Esophagus squamous epithelium (tissue), 5 donors: ENCODE results near the gene NFATC2. TPM values are rescaled to one million over a fixed set of nuclear protein-coding genes. Genes with fewer than 3 reads are reported as not detected.

Experiments
- DNase-seq: peaks from one replicate; lab custom pipeline; 2025; lab: John Stamatoyannopoulos, UW
- H3K27ac ChIP-seq, 4 donors: fragments of 200-600 bp; sonication (generic); one replicate each; pipeline ENCODE4 v1.5.1; 2016 to 2019; ENCODE audit warnings: mild to moderate bottlenecking in 1 of 4
- H3K27me3 ChIP-seq, 4 donors: fragments of 200-600 bp; sonication (generic); 1 replicate in 3 of 4; 2 replicates in 1 of 4; pipeline versions ENCODE4 v1.5.1 to v1.6.0; 2017 to 2021; ENCODE audit warnings: antibody characterized with exemption in 1 of 4
- H3K36me3 ChIP-seq, 3 donors: fragments of 200-600 bp; sonication (generic); one replicate each; pipeline ENCODE4 v1.5.1; 2016 to 2019
- H3K4me1 ChIP-seq, 3 donors: fragments of 200-600 bp; sonication (generic); one replicate each; pipeline ENCODE4 v1.5.1; 2017 to 2019
- H3K4me3 ChIP-seq, 4 donors: fragments of 200-600 bp; sonication (generic); 1 replicate in 3 of 4; 2 replicates in 1 of 4; pipeline ENCODE4 v1.5.1; 2016 to 2019; ENCODE audit warnings: mild to moderate bottlenecking in 2 of 4, moderate library complexity in 1 of 4
- H3K9me3 ChIP-seq, 3 donors: fragments of 200-600 bp; sonication (generic); one replicate each; pipeline ENCODE4 v1.5.1; 2016 to 2019
- POLR2A ChIP-seq, 4 donors: fragments of 450-650 bp; IDR thresholded peaks; one replicate each; pipeline ENCODE4 v1.6.1; 2017; ENCODE audit warnings: antibody characterized with exemption in 4 of 4, mild to moderate bottlenecking in 4 of 4, moderate library complexity in 3 of 4
- WGBS, 2 donors: methylation state at CpG; one replicate each; pipeline ENCODE4 v1.1.5; 2018; 5-methylcytosine and 5-hydroxymethylcytosine counted together
- intact Hi-C: fragments of 100-400 bp; cut with DNase I; formaldehyde crosslinking; loops from one replicate; pipeline ENCODE4 v1.15.0; 2022
- total RNA-seq, 4 donors: library from RNA; depleted of rRNA; stranded (reverse); fragments of >200 nt; gene quantifications; one replicate each; pipeline ENCODE4 v1.1.0, GENCODE V29; 2016
- TF ChIP-seq, protein P1 (sequence below), 6 experiments: fragments of 450-650 bp in 4 of 6; fragments of 200-600 bp in 2 of 6; sonication (generic) in 2 of 6; IDR thresholded peaks; one replicate each; pipeline ENCODE4 v1.5.1; 2016 to 2019; ENCODE audit warnings: antibody characterized with exemption in 6 of 6, mild to moderate bottlenecking in 4 of 6, moderate library complexity in 4 of 6
- donor health status: DM: yes; HTN: yes; CAD: no.

Gene NFATC2
- total RNA-seq, 4 donors from 2014 or later: 0.83 to 6.7 (median 1.4) TPM

- H3K4me3 ChIP-seq: no peak overlapping the region
- WGBS, 2 donors: 88 to 90% methylated on average over 6 of the region's 6 CpGs
- H3K27ac ChIP-seq: no peak overlapping the region
- peaks cover 0 to 4% (median 0%) of the 10 kb centered on the region in 3 donors for H3K36me3 ChIP-seq
- intact Hi-C loops: no loop called here
- no peak for DNase-seq
- H3K27me3 ChIP-seq: no peaks in the 10 kb centered on the region
- no peaks in the 10 kb centered on the region for H3K9me3 ChIP-seq
- no peaks in the 10 kb centered on the region for H3K4me1 ChIP-seq
- TF ChIP-seq, protein P1, sequence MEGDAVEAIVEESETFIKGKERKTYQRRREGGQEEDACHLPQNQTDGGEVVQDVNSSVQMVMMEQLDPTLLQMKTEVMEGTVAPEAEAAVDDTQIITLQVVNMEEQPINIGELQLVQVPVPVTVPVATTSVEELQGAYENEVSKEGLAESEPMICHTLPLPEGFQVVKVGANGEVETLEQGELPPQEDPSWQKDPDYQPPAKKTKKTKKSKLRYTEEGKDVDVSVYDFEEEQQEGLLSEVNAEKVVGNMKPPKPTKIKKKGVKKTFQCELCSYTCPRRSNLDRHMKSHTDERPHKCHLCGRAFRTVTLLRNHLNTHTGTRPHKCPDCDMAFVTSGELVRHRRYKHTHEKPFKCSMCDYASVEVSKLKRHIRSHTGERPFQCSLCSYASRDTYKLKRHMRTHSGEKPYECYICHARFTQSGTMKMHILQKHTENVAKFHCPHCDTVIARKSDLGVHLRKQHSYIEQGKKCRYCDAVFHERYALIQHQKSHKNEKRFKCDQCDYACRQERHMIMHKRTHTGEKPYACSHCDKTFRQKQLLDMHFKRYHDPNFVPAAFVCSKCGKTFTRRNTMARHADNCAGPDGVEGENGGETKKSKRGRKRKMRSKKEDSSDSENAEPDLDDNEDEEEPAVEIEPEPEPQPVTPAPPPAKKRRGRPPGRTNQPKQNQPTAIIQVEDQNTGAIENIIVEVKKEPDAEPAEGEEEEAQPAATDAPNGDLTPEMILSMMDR (IDR thresholded peaks at IDR 0.05): no peak
- no peak for TF ChIP-seq POLR2A (IDR thresholded peaks at IDR 0.05)
Observed at GRCh38 chr20:51510169-51510568, 32.4 kb downstream of the NFATC2 start.

DNA sequence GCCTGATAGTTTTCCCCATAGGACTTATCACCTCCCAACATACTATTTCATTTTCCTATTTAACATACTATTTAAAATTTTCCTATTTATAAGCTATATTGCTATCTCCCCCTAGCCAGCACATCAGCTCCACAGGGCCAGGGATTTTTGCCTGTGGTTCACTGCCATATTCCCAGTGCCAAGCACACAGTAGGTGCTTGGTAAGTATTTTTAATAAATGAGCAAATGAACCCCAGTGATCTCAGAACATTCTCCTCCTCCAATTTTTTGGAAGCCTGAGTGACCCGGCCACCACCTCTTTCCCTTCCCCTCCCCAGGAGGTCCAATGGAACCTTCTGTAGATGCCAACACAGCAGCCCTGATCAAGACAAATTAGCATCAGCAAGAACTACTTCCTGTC is 33.3 kb downstream of the NFATC2 start:
- Histone ChIP-seq H3K4me3 (no peak overlapping the region), H3K4me1 (no peaks in the 10 kb centered on the region), H3K9me3 (no peaks in the 10 kb centered on the region), H3K27ac (no peak overlapping the region), H3K27me3 (no peaks in the 10 kb centered on the region), H3K36me3 (no peaks in the 10 kb centered on the region)
- 100% methylated on average over 1 of the region's 1 CpG for WGBS, 2 donors
- DNase-seq: no peak
- intact Hi-C loops: no loop called here
- no peak for TF ChIP-seq POLR2A (IDR thresholded peaks at IDR 0.05)
- TF ChIP-seq, protein P1 (IDR thresholded peaks at IDR 0.05): no peak

GRCh38 chr20:51508780-51509179 is 33.7 kb downstream of the NFATC2 start:
- H3K9me3 ChIP-seq: no peaks in the 10 kb centered on the region
- DNase-seq: no peak
- no peaks in the 10 kb centered on the region for H3K4me1 ChIP-seq
- no peaks in the 10 kb centered on the region for H3K27me3 ChIP-seq
- H3K27ac ChIP-seq: no peak overlapping the region
- H3K4me3 ChIP-seq: no peak overlapping the region
- no peaks in the 10 kb centered on the region for H3K36me3 ChIP-seq
- WGBS, 2 donors: 91 to 93% methylated on average over 7 of the region's 7 CpGs
- no peak for TF ChIP-seq POLR2A (IDR thresholded peaks at IDR 0.05)
- TF ChIP-seq, protein P1 (IDR thresholded peaks at IDR 0.05): no peak
- intact Hi-C loops: no loop called here

GRCh38 chr20:51508158-51508557 is 34.4 kb downstream of the NFATC2 start:
- no peak for TF ChIP-seq POLR2A (IDR thresholded peaks at IDR 0.05)
- TF ChIP-seq, protein P1 (IDR thresholded peaks at IDR 0.05): no peak
- Histone ChIP-seq H3K36me3 (no peaks in the 10 kb centered on the region), H3K27ac (no peak overlapping the region), H3K4me1 (no peaks in the 10 kb centered on the region), H3K4me3 (no peak overlapping the region), H3K27me3 (no peaks in the 10 kb centered on the region), H3K9me3 (no peaks in the 10 kb centered on the region)
- intact Hi-C loops: no loop called here
- DNase-seq: no peak
- WGBS, 2 donors: 90% methylated on average over 11 to 17 of the region's 17 CpGs

DNA sequence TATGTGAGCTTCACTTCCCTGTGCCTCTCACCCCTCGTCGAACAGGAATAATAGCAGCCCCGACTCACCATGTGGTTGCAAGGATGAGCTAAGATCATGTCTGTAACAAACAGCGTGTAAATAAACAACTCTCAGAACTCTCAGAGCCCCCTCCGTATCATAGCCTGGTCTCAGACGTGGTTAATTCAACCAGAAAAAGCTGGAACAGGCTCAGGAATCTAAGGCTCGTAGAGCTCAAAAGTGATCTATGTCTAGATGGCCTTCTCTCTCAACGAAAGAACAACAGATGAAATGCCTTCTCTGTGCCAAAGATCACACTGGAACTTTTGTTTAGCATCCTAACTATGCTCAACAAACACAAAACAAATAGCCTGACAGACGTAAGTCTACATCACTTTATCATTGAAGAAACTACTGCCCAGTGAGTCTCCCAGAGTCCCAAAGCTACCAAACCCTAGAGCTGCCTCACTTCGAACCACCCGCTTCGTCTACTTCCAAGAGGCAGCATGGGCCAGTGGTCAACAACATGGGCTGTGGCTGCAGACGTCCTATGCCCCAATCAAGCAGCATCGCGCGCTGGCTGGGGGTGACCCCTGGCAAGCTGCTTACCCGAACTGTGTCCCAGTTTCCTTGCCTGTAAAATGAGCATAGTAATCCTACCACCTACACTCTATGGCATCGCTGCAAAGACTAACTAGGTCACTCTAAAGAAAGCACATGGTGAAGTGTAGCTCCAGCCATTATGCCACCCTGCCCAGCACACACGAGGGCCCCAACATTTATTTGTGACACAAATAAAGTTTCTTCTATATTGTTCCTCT is 35.1 kb downstream of the NFATC2 start:
- WGBS, 2 donors: 85 to 86% methylated on average over 15 of the region's 19 CpGs
- Histone ChIP-seq H3K4me1 (no peaks in the 10 kb centered on the region), H3K4me3 (no peak overlapping the region), H3K27me3 (no peaks in the 10 kb centered on the region), H3K9me3 (no peaks in the 10 kb centered on the region), H3K27ac (no peak overlapping the region), H3K36me3 (no peaks in the 10 kb centered on the region)
- TF ChIP-seq POLR2A (IDR thresholded peaks at IDR 0.05): no peak
- TF ChIP-seq, protein P1 (IDR thresholded peaks at IDR 0.05): no peak
- intact Hi-C loops: no loop called here
- no peak for DNase-seq
